HG03520 (cell line): ENCODE measurements around the gene COL5A1.

ENCODE experiments used
- ATAC-seq: cut with Tn5 transposase; IDR thresholded peaks from one replicate; pipeline ENCODE4 v1.9.1; 2021; ENCODE audit warnings: mild to moderate bottlenecking, moderate library complexity; ENCODE audit not compliant: unreplicated experiment

Gene COL5A1

DNA sequence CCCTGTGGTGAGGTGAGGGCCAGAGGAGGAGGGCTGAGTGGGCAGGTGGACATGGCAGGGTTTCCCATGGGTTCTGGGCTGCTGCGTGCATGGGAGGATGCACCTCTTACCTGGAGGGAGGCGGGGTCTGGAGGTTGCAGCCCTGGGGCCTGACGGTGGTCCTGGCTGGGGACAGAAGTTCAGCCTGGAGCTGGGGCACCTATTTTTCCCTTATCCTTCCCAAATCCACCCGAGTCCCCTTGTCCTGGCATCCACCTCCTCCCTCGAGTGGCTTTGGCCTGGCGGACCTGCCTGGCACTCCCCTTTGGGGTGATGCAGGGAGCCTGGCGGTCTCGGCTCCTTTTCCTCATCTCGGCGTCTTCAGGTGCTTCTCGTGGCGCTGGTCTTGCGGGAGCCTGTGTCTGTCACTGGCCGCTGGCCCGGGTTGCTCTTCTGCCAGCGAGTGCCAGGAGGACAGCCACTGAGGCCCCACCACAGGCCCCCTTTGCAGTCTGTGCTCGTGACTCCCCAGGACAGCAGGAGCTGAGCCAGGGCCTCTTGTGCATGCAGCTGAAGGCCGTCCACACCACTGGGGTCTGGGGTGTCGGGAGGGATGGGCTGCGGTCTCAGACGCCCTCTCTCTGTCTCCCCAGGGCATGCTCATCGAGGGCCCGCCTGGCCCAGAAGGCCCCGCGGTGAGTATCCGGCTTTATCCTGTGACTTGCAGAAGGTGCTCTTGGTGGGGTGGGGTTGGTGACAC, 96.4 kb downstream of the COL5A1 start:
- ATAC-seq = no peak

GRCh38 chr9:134738869-134739659, 97.5 kb downstream of the COL5A1 start:
- ATAC-seq = no peak

- ATAC-seq = no peak
These were observed 98.0 kb downstream of the COL5A1 start for GRCh38 chr9:134739660-134739968.

DNA sequence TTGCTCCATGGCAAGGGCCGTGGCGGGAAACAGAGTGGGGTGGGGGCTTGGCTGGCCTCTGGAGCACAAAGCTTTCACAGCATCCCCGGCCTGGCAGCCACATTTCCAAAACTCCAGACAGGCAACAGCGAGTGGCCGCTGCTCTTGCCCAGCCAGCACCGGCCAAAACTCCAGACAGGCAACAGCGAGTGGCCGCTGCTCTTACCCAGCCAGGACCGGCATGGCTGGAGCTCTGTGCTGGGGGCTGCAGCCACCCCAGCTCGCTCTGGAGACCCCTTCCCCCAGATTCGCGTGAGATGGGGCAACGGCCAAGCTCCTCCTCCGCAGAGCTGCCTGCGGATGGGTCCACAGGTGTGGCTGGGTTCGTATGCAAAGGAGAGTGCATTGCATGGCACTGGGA, 98.5 kb downstream of the COL5A1 start:
- ATAC-seq = no peak

DNA sequence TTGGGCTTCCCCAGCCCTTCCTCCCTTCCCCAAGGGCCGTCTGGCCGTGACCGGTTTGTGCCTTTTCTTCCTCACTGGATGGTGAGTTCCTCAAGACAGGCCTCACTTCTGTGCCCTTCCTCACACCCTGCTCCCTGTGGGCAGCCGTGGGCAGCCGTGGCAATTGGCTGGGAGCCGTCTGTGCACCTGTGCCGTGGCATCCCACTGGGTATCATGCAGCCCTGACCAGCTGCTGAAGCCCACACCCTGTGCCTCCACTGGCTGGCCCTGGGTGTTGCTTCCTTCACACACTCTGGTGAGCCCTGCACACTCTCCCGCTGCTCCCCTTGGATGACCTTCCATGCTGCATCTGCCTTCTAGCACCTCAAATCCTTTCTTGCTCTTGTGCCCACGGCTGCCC, 100.2 kb downstream of the COL5A1 start:
- ATAC-seq = no peak

DNA sequence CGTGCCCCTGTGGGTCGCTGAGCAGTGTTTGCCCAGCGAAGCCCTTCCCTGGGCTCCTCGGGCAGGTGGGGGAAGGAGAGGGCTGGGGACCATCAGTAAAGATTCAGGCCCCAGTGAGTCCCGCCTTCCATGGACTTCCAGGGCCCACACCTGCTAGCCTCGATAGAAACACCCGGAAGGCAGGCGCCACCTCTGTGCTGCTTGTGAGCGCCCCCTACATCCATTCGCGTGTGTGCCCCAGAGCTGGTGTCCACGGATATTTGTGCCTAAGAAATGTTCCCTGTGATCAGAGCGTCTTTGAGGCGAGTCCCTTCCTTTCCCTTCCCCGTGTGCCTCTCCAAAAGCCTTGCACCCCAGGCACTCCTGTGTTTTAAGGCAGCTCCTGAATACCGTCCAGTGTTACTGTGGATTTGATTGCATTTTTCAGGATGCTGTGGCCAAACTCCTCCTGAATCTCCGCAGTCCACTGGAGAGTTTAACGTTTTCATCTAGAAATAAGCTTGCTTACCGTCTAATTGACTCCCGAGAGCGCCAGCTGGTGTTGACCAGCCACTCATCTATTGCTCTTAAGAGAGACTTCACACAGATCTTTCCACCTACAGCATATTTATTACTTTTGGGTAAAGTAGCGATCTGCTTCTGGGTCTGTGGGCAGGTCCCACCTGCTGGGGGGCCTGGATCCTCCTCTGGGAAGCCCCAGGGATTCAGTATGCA, 101.4 kb downstream of the COL5A1 start:
- ATAC-seq = no peak

DNA sequence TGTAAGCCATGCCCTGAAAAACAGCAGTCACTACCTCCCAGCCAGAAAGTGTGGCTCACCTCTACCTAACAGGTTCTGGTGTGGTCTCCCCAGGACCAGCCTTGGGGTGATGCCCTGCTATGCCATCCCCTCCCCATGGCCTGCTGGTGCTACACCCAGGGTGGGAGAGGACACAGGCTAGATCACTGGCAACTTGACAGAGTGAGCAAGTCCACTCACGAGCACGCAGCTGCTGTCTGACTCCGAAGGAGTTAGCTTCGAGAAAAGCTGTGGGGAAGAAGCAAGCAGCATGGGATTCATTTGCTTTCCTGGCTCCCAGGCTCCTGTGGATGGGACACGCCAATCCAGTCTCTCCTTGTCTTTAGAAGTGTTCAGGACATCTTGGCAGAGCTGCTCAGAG, 102.2 kb downstream of the COL5A1 start:
- ATAC-seq = no peak

- no peak for ATAC-seq
These were observed 103.0 kb downstream of the COL5A1 start for GRCh38 chr9:134744385-134745295.

DNA sequence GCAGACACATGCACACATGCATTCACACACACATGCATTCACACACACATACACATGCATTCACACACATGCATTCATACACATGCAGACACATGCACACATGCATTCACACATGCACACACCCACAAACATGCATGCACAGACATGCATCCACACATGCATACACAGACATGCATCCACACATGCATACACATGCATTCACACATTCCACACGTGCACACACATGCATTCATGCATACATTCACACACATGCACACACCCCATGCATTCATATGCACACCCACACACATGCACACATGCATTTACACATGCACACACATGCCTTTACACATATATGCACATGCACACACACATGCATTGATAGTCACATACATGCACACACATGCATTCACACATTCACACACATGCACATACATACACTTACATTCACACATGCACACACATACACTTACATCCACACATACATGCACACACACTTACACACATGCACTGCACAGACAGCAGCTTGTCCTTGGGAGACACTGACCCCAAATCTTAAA, 106.4 kb downstream of the COL5A1 start:
- ATAC-seq = no peak

DNA sequence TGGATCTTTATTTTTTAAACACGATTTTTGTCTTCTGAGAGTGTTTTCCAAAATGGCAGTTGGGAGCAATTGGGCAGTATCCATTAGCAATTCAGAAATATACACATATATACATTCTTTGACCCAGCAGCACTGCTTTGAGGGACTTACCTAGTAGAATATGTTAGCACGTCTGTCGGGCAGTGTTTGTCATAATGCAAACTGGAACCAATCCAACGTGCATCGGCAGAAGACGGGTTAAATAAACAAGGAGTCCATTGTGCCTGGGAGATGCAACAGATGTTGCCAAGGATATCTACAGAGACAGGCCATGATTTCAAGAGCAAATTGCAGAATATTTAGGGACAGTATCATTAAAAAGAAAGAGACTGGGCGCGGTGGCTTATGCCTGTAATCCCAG, 107.0 kb downstream of the COL5A1 start:
- ATAC-seq = no peak

DNA sequence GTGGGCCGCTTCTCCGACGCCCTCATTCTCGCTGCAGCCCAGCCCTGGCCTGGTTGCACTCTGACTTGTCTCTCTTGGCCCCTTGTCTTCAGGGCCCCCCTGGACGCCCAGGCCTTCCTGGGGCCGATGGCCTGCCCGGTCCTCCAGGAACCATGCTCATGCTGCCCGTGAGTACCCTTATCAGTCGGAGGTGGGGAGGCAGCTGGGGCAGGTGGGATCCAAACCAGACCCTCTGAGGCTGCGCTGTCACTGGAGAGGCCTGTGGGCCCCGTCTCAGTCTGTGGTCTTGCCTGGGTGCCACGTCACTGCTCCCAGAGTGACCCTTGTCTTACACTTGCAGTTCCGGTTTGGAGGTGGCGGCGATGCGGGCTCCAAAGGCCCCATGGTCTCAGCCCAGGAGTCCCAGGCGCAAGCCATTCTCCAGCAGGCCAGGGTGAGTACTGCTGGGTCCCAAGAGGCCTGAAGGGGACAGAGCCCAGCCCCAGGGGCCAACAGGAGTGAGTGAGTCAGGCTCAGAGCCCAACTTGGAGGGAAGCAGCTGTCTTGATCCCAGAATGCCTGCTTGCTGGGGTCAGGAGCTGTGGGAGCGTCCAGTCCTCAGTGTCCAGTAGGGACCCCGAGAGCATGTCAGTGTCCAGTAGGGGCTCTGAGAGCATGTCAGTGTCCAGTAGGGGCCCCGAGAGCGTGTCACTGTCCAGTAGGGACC, 109.0 kb downstream of the COL5A1 start:
- ATAC-seq = no peak

DNA sequence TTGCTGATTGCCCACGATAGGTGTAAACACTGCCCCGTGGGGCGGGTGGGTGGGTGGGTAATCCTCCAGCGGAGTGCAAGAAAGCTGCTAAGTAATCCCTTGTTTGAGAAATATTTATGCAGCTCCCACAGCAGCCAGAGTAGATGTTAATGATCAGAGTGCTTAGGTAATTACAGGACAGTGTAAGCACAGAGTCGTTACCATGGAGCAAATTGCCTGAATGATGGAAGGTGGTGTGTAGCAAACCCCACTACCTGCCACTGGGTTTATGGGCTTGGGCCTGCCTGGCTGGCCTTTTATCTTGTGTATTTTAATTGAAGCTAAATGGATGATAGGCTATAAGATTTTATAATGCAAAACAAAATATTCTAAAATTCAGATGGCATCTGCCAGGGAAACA, 110.0 kb downstream of the COL5A1 start:
- ATAC-seq = no peak

- no peak for ATAC-seq
These were observed 111.0 kb downstream of the COL5A1 start for GRCh38 chr9:134752471-134753168.

GRCh38 chr9:134753191-134753590, 111.6 kb downstream of the COL5A1 start:
- ATAC-seq = no peak

DNA sequence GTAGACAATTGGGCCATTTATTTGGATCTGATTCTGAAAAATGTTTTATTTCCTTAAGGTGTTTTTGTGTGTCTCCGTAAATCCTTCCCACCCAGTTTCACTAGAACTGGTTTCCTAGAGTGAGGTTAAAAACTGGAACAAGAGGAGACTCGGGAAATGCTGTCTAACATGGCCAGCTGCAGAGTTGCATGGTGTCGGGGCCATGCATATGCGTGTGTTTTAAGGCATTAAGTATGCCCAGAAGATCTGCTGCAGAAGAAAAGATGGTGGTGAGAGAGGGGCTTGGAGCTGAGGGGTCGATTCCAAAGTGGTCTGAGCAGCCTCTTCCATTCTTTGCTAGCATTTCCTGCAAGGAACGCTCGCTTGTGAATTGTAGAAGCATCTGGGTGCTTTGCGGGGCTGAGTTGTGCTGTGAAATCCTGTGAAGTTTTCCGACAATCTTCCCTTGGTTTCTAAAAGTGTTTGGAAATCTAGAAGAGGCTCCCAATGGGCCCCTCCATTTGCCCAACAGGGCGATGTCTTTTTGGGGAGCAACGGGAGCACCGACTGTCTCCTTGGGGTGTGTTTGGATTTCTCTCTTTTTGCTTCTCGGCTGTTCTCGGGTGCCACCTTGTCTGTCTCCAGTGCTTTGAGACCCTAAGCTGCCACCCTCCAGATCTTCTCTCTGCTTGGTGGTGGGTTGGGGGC, 113.8 kb downstream of the COL5A1 start:
- ATAC-seq = no peak

DNA sequence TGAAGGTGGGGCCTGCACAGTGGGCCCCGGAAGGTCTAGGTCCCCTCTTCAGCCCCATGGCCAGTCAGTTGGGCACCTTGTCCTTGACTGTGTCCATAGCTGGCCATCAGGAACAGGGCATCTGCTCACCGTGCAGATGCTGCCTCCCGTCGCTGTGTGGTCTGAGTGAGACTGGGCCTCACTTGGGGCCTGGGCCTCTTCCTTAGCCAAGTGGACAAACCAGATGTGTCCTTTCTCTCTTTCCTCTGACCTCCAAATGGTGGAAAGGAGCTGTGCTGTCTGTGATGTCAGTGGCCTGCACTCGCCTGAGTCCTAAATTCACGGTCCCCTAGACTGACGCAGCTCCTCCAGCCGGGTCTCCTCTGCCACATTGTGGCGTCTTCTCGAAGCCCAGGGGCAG, 114.5 kb downstream of the COL5A1 start:
- ATAC-seq = no peak

DNA sequence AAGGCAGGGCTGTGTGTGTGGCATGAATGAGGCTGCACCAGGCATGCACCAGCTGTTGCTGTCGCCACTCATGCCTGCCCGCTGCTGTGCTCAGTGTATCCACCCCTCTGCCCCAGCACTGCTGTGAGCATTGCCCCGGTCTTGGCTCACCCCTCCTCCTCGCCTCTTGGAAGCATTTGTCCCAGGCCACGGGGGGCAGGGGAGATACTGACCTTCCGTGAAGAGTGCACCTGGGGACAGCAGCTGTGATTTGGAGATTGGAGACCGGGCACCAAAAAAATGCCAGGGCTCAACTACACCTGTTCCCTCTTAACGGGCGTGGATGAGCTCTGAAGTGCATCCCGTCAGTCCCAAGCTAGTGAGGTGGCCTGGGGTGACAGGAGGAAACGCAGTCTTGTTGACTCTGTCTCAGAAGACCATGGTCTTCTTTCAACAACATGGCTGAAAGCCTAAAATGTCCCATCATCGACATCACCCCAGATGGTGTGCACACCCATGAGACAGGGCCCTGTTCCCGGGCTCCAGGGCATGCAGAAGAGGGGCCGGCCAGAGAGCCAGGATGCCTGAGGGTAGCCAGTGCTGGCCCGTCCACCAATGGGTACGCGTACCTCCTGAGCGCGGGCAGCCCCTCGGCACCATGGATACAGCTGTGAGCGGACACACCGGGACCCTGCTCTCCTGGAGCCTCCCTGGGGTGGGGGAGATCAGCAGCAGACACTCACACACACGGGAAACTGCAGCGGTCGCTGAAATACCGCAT, 115.8 kb downstream of the COL5A1 start:
- no peak for ATAC-seq

GRCh38 chr9:134758949-134759607, 117.5 kb downstream of the COL5A1 start:
- no peak for ATAC-seq
